ENCODE measurements around the gene NUP54. TPM values are rescaled to one million over a fixed set of nuclear protein-coding genes. Genes with fewer than 3 reads are reported as not detected.

The NUP54 gene
- total RNA-seq, 1 experiment from 2014 or later: 84.5 TPM

DNA sequence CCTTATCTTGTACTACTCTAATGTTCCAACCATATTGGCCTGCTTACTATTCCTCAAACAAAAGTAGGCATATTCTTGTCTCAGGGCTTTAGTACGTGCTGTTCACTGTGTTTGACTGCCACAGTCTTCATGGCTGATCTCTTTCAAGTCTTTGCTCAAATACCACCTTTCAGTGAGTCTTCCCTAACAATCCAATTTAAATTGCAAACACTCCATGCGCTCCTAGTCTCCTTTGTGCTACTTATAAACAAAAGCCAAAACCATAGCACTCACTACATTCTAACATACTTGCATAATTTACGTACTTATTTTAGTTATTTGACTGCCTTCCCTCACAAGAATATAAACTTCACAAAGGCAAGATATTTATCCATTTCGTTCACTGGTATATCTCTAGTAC lies 75.4 kb downstream of the NUP54 start (continued):
- TF ChIP-seq ELF4 (CRISPR knock-in tag; IDR thresholded peaks at IDR 0.05; ENCODE audit: low read depth) (no peak), ZNF416 (CRISPR knock-in tag; IDR thresholded peaks at IDR 0.05) (no peak), NR2C2 (CRISPR knock-in tag; IDR thresholded peaks at IDR 0.05) (no peak), ETV6 (CRISPR knock-in tag; IDR thresholded peaks at IDR 0.05) (no peak), ATF3 (CRISPR knock-in tag; conservative IDR thresholded peaks at IDR 0.05) (no peak), FOXP4 (CRISPR knock-in tag; IDR thresholded peaks at IDR 0.05) (no peak)
- TF ChIP-seq, protein P1, sequence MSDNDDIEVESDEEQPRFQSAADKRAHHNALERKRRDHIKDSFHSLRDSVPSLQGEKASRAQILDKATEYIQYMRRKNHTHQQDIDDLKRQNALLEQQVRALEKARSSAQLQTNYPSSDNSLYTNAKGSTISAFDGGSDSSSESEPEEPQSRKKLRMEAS (CRISPR knock-in tag; IDR thresholded peaks at IDR 0.05): no peak

- Mint-ChIP-seq H3K27me3 (ENCODE audit: low read depth) (no peaks in the 10 kb centered on the region), H3K36me3 (no peaks in the 10 kb centered on the region), H3K9me3 (no peaks in the 10 kb centered on the region), H3K4me1 (no peaks in the 10 kb centered on the region; the same call in 1 of the 2 replicates), H3K27ac (no peak overlapping the region), H3K4me3 (no peak overlapping the region)
- ChIA-PET CTCF (interaction anchor here (1.5 kb wide), 1 partner anchor 72 kb away, joined by 5 read pairs; no protein-coding TSS in a partner anchor), POLR2A (no interaction called here)
- ATAC-seq (peak; percentile 90), DNase-seq (ENCODE audit: low spot score) (peak; percentile 76)
- TF ChIP-seq STAT6 (CRISPR knock-in tag; conservative IDR thresholded peaks at IDR 0.05; ENCODE audit: low read depth): no peak
- peak; percentile 66 for TF ChIP-seq CTCF (IDR thresholded peaks at IDR 0.05)
- TF ChIP-seq ZNF425 (CRISPR knock-in tag; conservative IDR thresholded peaks at IDR 0.05): no peak
- TF ChIP-seq CREB1 (CRISPR knock-in tag; IDR thresholded peaks at IDR 0.05): no peak
These were observed 80.4 kb downstream of the NUP54 start for GRCh38 chr4:76067652-76068286.

GRCh38 chr4:76066546-76066945 lies 81.7 kb downstream of the NUP54 start:
- no peak overlapping the region for H3K4me3 Mint-ChIP-seq
- ChIA-PET CTCF (interaction anchor here (0.6 to 1.7 kb wide), 3 partner anchors 20 to 71 kb away, joined by 3 to 15 read pairs (median 3); no protein-coding TSS in a partner anchor), POLR2A (no interaction called here)
- no peak overlapping the region for H3K27ac Mint-ChIP-seq
- no peaks in the 10 kb centered on the region; the same call in 1 of the 2 replicates for H3K4me1 Mint-ChIP-seq
- ATAC-seq (no peak), DNase-seq (ENCODE audit: low spot score) (no peak)
- H3K27me3 Mint-ChIP-seq (ENCODE audit: low read depth): no peaks in the 10 kb centered on the region
- no peaks in the 10 kb centered on the region for H3K9me3 Mint-ChIP-seq
- no peaks in the 10 kb centered on the region for H3K36me3 Mint-ChIP-seq
- TF ChIP-seq ELF4 (CRISPR knock-in tag; IDR thresholded peaks at IDR 0.05; ENCODE audit: low read depth) (no peak), ZNF138 (CRISPR knock-in tag; conservative IDR thresholded peaks at IDR 0.05) (no peak), ATF3 (CRISPR knock-in tag; conservative IDR thresholded peaks at IDR 0.05) (no peak), IRF2 (CRISPR knock-in tag; IDR thresholded peaks at IDR 0.05; ENCODE audit: borderline replicate concordance, low read depth) (no peak), ESRRA (CRISPR knock-in tag; IDR thresholded peaks at IDR 0.05; ENCODE audit: borderline replicate concordance) (no peak), FOXK1 (CRISPR knock-in tag; IDR thresholded peaks at IDR 0.05) (no peak), STAT6 (CRISPR knock-in tag; conservative IDR thresholded peaks at IDR 0.05; ENCODE audit: low read depth) (no peak), NFE2L1 (CRISPR knock-in tag; IDR thresholded peaks at IDR 0.05) (no peak), ZNF423 (CRISPR knock-in tag; IDR thresholded peaks at IDR 0.05) (no peak)
- TF ChIP-seq, protein P2, sequence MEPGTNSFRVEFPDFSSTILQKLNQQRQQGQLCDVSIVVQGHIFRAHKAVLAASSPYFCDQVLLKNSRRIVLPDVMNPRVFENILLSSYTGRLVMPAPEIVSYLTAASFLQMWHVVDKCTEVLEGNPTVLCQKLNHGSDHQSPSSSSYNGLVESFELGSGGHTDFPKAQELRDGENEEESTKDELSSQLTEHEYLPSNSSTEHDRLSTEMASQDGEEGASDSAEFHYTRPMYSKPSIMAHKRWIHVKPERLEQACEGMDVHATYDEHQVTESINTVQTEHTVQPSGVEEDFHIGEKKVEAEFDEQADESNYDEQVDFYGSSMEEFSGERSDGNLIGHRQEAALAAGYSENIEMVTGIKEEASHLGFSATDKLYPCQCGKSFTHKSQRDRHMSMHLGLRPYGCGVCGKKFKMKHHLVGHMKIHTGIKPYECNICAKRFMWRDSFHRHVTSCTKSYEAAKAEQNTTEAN (CRISPR knock-in tag; IDR thresholded peaks at IDR 0.05): no peak

Data from WTC11 (cell line).